ENCODE results near the gene REST.
"Not testable (repeated sequence)": the region's sequence is repeated elsewhere in the genome, so short reads cannot be mapped to it uniquely, and the experiment has no call there.

The REST gene

DNA sequence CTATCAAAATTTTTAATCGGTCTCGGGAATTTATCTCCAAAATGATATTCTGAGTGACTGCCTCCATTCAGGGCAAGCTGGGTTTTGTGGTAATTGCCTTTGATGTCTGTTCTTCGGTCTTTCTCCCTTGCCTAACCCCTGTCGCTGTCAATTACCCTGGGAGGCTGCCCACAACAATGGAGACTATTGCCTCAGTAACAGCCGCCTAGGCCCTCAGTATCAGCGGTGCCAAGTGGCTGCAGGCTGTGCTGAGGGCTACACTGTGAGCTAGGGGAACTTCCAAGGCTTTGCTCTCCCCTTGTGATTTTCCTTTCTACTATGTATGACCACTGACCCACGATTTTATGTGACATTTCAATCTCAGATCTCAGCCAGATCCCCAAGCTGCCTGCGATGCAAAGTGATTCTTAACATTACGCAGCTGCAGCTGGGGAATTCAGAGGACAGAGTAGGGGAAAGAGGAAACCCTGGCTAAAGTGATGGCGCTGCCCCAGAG is 36.3 kb upstream of the REST start:
- DNase-seq (ENCODE audit: low spot score) = no peak
- H3K27ac ChIP-seq = no peak overlapping the region
- no peak for TF ChIP-seq CTCF (IDR thresholded peaks at IDR 0.05)
- no peak overlapping the region for H3K4me3 ChIP-seq

GRCh38 chr4:56874166-56874565 is 33.5 kb upstream of the REST start:
- no peak for DNase-seq (ENCODE audit: low spot score)
- no peak for TF ChIP-seq CTCF (IDR thresholded peaks at IDR 0.05)
- Histone ChIP-seq H3K4me3 (no peak overlapping the region), H3K27ac (no peak overlapping the region)

DNA sequence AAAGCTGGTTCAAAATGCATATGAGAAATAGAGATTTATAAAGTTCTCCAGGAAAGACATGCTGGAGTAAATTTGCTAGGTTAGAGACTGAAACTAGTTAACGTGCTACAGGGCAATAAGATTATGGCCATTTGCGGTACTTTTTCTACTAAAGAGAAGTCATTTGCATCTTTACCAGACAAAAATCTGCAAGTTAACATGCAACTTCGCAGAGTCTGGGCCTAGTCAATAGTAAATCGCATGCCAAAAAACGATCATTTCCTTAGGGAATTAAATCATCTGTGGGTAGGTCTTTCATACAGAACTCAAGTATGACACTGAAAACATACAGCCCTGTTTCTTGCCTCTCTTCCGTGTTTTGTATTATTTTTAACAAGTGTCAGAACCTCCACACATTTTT is 32.8 kb upstream of the REST start:
- no peak overlapping the region for H3K27ac ChIP-seq
- DNase-seq (ENCODE audit: low spot score) = no peak
- no peak overlapping the region for H3K4me3 ChIP-seq
- no peak for TF ChIP-seq CTCF (IDR thresholded peaks at IDR 0.05)

DNA sequence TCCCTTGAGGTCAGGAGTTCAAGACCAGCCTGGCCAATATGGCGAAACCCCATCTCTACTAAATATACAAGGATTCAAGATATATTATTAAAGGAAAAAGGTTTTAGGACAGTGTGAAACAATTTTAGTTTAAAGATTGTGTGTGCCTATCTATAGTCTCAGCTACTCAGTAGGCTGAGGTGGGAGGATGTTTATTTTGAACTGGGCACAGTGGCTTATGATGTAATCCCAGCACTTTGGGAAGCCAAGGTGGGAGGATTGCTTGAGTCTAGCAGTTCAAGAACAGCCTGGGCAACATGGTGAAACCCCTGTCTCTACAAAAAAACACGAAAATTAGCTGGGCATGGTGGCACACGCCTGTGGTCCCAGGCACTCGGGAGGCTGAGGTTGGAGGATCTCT is 31.4 kb upstream of the REST start:
- no peak for TF ChIP-seq CTCF (IDR thresholded peaks at IDR 0.05)
- no peak overlapping the region for H3K27ac ChIP-seq
- no peak overlapping the region for H3K4me3 ChIP-seq
- no peak for DNase-seq (ENCODE audit: low spot score)

- TF ChIP-seq CTCF (IDR thresholded peaks at IDR 0.05) = no peak
- H3K4me3 ChIP-seq = no peak overlapping the region
- no peak overlapping the region for H3K27ac ChIP-seq
- no peak for DNase-seq (ENCODE audit: low spot score)
Measured at GRCh38 chr4:56879996-56880395, 27.7 kb upstream of the REST start.

GRCh38 chr4:56880572-56880971 is 27.1 kb upstream of the REST start:
- H3K4me3 ChIP-seq = no peak overlapping the region
- DNase-seq (ENCODE audit: low spot score) = no peak
- TF ChIP-seq CTCF (IDR thresholded peaks at IDR 0.05) = no peak
- no peak overlapping the region for H3K27ac ChIP-seq

DNA sequence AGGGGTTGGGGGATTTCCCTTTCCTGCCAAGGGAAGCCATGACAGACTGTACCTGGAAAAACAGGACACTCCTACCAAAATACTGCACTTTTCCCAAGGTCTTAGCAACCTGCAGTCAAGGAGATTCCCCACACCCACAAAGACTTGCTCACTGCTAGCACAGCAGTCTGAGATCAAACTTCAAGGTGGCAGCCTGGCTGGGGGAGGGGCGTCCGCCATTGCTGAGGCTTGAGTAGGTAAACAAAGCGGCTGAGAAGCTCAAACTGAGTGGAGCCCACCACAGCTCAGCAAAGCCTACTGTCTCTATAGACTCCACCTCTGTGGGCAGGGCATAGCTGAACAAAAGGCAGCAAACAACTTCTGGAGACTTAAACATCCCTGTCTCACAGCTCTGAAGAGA is 23.2 kb upstream of the REST start:
- H3K27ac ChIP-seq; DNase-seq (ENCODE audit: low spot score); H3K4me3 ChIP-seq: not testable (repeated sequence)

GRCh38 chr4:56892691-56893090 is 15.0 kb upstream of the REST start:
- no peak for TF ChIP-seq CTCF (IDR thresholded peaks at IDR 0.05)
- Histone ChIP-seq H3K27ac (no peak overlapping the region), H3K4me3 (no peak overlapping the region)
- DNase-seq (ENCODE audit: low spot score) = no peak

DNA sequence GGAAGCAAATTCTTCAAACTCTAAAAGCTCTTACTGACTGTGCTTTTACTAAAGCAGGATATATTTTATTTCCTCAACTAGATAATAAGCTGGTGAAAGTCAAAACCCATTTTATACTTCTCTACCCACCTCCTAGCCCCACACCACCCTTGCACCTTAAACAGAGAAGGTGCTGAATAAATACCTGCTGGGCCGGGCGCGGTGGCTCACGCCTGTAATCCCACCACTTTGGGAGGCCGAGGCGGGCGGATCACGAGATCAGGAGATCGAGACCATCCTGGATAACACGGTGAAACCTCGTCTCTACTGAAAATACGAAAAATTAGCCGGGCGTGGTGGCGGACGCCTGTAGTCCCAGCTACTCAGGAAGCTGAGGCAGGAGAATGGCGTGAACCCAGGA is 9.9 kb upstream of the REST start:
- DNase-seq (ENCODE audit: low spot score); H3K27ac ChIP-seq; H3K4me3 ChIP-seq: not testable (repeated sequence)

DNA sequence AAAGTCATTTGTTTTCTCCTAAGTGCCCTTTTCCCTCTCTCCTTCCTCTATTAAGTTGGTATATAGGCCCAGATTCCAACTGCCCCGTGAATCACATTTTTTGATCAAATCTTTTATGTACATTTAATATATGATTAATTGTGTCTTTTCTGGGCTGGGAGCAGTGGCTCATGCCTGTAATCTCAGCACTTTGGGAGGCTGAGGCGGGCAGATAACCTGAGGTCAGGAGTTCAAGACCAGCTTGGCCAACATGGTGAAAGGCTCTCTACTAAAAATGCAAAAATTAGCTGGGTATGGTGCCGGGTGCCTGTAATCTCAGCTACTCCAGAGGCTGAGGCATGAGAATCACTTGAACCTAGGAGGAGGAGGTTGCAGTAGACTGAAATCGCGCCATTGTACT is 7.5 kb upstream of the REST start:
- not testable (repeated sequence) for DNase-seq (ENCODE audit: low spot score); H3K27ac ChIP-seq; H3K4me3 ChIP-seq

Data from coronary artery (tissue), 2 donors.